HEK293 (cell line): Measurements from ENCODE around the gene TGM5.

Experiments
- CTCF ChIA-PET: fragments of 350-600 bp; formaldehyde crosslinking; extraction: SDS; loops from one replicate; lab custom pipeline; 2021; ENCODE audit warnings: antibody characterized with exemption; lab: Yijun Ruan, JAX
- POLR2A ChIA-PET: fragments of 300-600 bp; formaldehyde crosslinking; extraction: SDS; loops from one replicate; lab custom pipeline; 2020; ENCODE audit warnings: antibody characterized with exemption, inconsistent platforms; lab: Yijun Ruan, JAX
- H3K27ac ChIP-seq: fragments of 200-500 bp; sonication (Bioruptor generic); 2 replicates; pipeline ENCODE4 v1.5.1; 2014; ENCODE audit warnings: low read depth, low read length, control low read depth, inconsistent platforms; ENCODE audit errors: extremely low read depth
- H3K36me3 ChIP-seq, 2 experiments: fragments of 200-500 bp in 1 of 2; sonication (Bioruptor generic) in 1 of 2; 1 replicate in 1 of 2; 2 replicates in 1 of 2; pipeline ENCODE4 v1.5.1; 2014 to 2017; ENCODE audit warnings: inconsistent platforms in 2 of 2, low read length in 2 of 2; ENCODE audit not compliant: control insufficient read depth in 2 of 2, insufficient read depth in 1 of 2
- H3K4me1 ChIP-seq: fragments of 200-500 bp; sonication (Bioruptor generic); 2 replicates; pipeline ENCODE4 v1.5.1; 2014; ENCODE audit warnings: mild to moderate bottlenecking, low read length, inconsistent platforms; ENCODE audit not compliant: control insufficient read depth, insufficient read depth
- H3K4me3 ChIP-seq: 2 replicates; pipeline ENCODE4 v1.5.1; 2011; ENCODE audit warnings: low read depth, mild to moderate bottlenecking, control low read depth, low read length, moderate library complexity
- H3K9me3 ChIP-seq: fragments of 200-500 bp; sonication (Bioruptor generic); 2 replicates; pipeline ENCODE4 v1.5.1; 2014; ENCODE audit warnings: low read depth, low read length, inconsistent platforms; ENCODE audit not compliant: control insufficient read depth, insufficient read depth
- KLF7 ChIP-seq: fragments of 450-650 bp; formaldehyde crosslinking; IDR thresholded peaks from 2 replicates; pipeline ENCODE4 v1.5.1; 2016; ENCODE audit warnings: missing biosample characterization, missing genetic modification characterization, borderline replicate concordance
- WT1 ChIP-seq: fragments of 450-650 bp; formaldehyde crosslinking; IDR thresholded peaks from 2 replicates; pipeline ENCODE4 v1.5.1; 2016; ENCODE audit warnings: missing biosample characterization, missing genetic modification characterization
- ZNF175 ChIP-seq: fragments of 450-650 bp; formaldehyde crosslinking; IDR thresholded peaks from 2 replicates; pipeline ENCODE4 v1.5.1; 2016; ENCODE audit warnings: missing biosample characterization, missing genetic modification characterization
- ZNF394 ChIP-seq: fragments of 450-650 bp; formaldehyde crosslinking; IDR thresholded peaks from 2 replicates; pipeline ENCODE4 v1.5.1; 2016; ENCODE audit warnings: missing biosample characterization, missing genetic modification characterization, mild to moderate bottlenecking, moderate library complexity, borderline replicate concordance
- ZNF514 ChIP-seq: fragments of 450-650 bp; formaldehyde crosslinking; IDR thresholded peaks from 2 replicates; pipeline ENCODE4 v1.5.1; 2016; ENCODE audit warnings: missing biosample characterization, missing genetic modification characterization
- ZNF521 ChIP-seq: fragments of 450-650 bp; formaldehyde crosslinking; IDR thresholded peaks from 2 replicates; pipeline ENCODE4 v1.5.1; 2017; ENCODE audit warnings: missing biosample characterization, mild to moderate bottlenecking, missing genetic modification characterization
- ZNF677 ChIP-seq: fragments of 450-650 bp; IDR thresholded peaks from 2 replicates; pipeline ENCODE4 v1.5.0; 2018; ENCODE audit warnings: missing biosample characterization, mild to moderate bottlenecking, missing genetic modification characterization, moderate library complexity
- ZNF843 ChIP-seq: fragments of 450-650 bp; formaldehyde crosslinking; IDR thresholded peaks from 2 replicates; pipeline ENCODE4 v1.5.1; 2016; ENCODE audit warnings: missing biosample characterization, missing genetic modification characterization
- TF ChIP-seq, protein P1 (sequence below): fragments of 450-650 bp; formaldehyde crosslinking; IDR thresholded peaks from 2 replicates; pipeline ENCODE4 v1.5.1; 2016; ENCODE audit warnings: missing biosample characterization, missing genetic modification characterization
- TF ChIP-seq, protein P2 (sequence below): fragments of 450-650 bp; formaldehyde crosslinking; IDR thresholded peaks from 2 replicates; pipeline ENCODE4 v1.5.0; 2017; ENCODE audit warnings: missing biosample characterization, missing genetic modification characterization, borderline replicate concordance
- TF ChIP-seq, protein P3 (sequence below): sonication (generic); formaldehyde crosslinking; IDR thresholded peaks from 2 replicates; pipeline ENCODE4 v1.8.1; 2022; ENCODE audit warnings: mild to moderate bottlenecking, moderate library complexity, missing genetic modification reagents
- TF ChIP-seq, protein P4 (sequence below): fragments of 450-650 bp; formaldehyde crosslinking; IDR thresholded peaks from 2 replicates; pipeline ENCODE4 v1.5.1; 2016; ENCODE audit warnings: missing biosample characterization, missing genetic modification characterization
- TF ChIP-seq, protein P5 (sequence below): fragments of 450-650 bp; formaldehyde crosslinking; IDR thresholded peaks from 2 replicates; pipeline ENCODE4 v1.5.1; 2016; ENCODE audit warnings: missing biosample characterization, missing genetic modification characterization

TGM5 gene

DNA sequence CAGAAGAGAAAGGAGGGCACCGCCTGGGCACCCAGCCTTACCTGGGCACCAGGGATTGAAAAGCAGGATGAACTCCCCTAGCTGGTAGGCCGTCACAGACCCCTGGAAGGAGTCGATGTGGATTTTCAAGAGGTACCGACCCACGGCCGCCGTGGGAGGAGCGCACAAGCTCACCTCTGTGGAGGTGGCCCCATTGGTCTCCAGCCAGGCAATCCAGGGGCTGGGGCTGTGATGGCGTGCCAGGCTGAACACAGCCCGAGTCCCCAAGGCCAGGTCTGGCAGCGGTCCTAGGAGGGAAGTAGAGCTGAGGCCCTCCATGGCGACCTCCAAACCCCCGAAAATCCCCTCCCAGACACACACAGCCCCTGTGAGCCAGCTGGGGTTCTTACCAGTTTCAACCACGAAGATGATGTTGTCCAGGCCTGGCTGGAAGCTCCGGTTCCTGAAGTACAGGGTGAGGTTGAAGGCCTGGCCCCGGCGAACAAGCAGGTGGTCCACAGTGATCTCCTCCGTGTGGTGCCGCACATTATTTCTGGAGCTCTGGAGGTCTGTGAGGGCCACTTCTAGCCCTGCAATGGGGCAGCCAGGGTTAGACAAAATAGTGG is 6.6 kb downstream of the TGM5 start:
- H3K4me1 ChIP-seq = no peaks in the 10 kb centered on the region
- CTCF ChIA-PET = interaction anchor here (1.3 kb wide), 1 partner anchor 25 kb away, joined by 4 read pairs; no protein-coding TSS in a partner anchor
- TF ChIP-seq KLF7 = no peak
- no peak for TF ChIP-seq ZNF843 (tag by site-specific recombination)
- TF ChIP-seq, protein P1, sequence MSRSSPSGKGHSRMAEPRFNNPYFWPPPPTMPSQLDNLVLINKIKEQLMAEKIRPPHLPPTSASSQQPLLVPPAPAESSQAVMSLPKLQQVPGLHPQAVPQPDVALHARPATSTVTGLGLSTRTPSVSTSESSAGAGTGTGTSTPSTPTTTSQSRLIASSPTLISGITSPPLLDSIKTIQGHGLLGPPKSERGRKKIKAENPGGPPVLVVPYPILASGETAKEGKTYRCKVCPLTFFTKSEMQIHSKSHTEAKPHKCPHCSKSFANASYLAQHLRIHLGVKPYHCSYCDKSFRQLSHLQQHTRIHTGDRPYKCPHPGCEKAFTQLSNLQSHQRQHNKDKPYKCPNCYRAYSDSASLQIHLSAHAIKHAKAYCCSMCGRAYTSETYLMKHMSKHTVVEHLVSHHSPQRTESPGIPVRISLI (tag by site-specific recombination) = no peak
- TF ChIP-seq, protein P2, sequence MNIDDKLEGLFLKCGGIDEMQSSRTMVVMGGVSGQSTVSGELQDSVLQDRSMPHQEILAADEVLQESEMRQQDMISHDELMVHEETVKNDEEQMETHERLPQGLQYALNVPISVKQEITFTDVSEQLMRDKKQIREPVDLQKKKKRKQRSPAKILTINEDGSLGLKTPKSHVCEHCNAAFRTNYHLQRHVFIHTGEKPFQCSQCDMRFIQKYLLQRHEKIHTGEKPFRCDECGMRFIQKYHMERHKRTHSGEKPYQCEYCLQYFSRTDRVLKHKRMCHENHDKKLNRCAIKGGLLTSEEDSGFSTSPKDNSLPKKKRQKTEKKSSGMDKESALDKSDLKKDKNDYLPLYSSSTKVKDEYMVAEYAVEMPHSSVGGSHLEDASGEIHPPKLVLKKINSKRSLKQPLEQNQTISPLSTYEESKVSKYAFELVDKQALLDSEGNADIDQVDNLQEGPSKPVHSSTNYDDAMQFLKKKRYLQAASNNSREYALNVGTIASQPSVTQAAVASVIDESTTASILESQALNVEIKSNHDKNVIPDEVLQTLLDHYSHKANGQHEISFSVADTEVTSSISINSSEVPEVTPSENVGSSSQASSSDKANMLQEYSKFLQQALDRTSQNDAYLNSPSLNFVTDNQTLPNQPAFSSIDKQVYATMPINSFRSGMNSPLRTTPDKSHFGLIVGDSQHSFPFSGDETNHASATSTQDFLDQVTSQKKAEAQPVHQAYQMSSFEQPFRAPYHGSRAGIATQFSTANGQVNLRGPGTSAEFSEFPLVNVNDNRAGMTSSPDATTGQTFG (tag by site-specific recombination) = no peak
- TF ChIP-seq, protein P3, sequence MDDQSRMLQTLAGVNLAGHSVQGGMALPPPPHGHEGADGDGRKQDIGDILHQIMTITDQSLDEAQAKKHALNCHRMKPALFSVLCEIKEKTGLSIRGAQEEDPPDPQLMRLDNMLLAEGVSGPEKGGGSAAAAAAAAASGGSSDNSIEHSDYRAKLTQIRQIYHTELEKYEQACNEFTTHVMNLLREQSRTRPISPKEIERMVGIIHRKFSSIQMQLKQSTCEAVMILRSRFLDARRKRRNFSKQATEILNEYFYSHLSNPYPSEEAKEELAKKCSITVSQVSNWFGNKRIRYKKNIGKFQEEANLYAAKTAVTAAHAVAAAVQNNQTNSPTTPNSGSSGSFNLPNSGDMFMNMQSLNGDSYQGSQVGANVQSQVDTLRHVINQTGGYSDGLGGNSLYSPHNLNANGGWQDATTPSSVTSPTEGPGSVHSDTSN (CRISPR knock-in tag) = no peak
- TF ChIP-seq ZNF175 = no peak
- TF ChIP-seq ZNF677 (tag by site-specific recombination) = no peak
- TF ChIP-seq ZNF521 (tag by site-specific recombination) = no peak
- TF ChIP-seq, protein P4, sequence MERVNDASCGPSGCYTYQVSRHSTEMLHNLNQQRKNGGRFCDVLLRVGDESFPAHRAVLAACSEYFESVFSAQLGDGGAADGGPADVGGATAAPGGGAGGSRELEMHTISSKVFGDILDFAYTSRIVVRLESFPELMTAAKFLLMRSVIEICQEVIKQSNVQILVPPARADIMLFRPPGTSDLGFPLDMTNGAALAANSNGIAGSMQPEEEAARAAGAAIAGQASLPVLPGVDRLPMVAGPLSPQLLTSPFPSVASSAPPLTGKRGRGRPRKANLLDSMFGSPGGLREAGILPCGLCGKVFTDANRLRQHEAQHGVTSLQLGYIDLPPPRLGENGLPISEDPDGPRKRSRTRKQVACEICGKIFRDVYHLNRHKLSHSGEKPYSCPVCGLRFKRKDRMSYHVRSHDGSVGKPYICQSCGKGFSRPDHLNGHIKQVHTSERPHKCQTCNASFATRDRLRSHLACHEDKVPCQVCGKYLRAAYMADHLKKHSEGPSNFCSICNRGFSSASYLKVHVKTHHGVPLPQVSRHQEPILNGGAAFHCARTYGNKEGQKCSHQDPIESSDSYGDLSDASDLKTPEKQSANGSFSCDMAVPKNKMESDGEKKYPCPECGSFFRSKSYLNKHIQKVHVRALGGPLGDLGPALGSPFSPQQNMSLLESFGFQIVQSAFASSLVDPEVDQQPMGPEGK = no peak
- H3K27ac ChIP-seq = no peak overlapping the region
- H3K36me3 ChIP-seq = no peaks in the 10 kb centered on the region
- POLR2A ChIA-PET = no interaction called here
- no peaks in the 10 kb centered on the region for H3K9me3 ChIP-seq
- no peak overlapping the region for H3K4me3 ChIP-seq

DNA sequence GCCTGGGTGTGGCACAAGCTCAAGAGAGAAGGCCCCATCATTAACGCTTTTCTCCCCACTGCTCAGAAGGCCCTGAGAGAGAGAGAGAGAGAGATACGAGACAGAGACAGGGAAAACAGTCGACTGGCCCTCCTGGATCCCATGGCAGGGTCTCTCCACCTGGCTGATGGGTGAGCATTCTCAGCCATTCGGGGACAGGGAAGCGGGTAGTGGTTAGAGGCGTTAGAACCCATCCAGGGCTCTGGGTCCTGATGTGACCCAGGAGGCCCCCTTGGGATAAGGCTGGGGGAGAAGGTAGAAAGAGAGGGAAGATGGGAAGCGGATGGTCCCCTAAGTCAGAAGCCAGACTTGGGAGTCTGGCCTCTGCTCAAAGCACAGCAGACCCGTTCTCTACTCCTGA is 7.9 kb downstream of the TGM5 start:
- TF ChIP-seq ZNF394 (tag by site-specific recombination) (no peak), WT1 (tag by site-specific recombination) (no peak), ZNF514 (tag by site-specific recombination) (no peak)
- TF ChIP-seq, protein P3 (CRISPR knock-in tag) = no peak
- TF ChIP-seq, protein P5, sequence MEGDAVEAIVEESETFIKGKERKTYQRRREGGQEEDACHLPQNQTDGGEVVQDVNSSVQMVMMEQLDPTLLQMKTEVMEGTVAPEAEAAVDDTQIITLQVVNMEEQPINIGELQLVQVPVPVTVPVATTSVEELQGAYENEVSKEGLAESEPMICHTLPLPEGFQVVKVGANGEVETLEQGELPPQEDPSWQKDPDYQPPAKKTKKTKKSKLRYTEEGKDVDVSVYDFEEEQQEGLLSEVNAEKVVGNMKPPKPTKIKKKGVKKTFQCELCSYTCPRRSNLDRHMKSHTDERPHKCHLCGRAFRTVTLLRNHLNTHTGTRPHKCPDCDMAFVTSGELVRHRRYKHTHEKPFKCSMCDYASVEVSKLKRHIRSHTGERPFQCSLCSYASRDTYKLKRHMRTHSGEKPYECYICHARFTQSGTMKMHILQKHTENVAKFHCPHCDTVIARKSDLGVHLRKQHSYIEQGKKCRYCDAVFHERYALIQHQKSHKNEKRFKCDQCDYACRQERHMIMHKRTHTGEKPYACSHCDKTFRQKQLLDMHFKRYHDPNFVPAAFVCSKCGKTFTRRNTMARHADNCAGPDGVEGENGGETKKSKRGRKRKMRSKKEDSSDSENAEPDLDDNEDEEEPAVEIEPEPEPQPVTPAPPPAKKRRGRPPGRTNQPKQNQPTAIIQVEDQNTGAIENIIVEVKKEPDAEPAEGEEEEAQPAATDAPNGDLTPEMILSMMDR (tag by site-specific recombination) = no peak
- Histone ChIP-seq H3K4me3 (no peak overlapping the region), H3K36me3 (no peaks in the 10 kb centered on the region), H3K4me1 (no peaks in the 10 kb centered on the region), H3K9me3 (no peaks in the 10 kb centered on the region), H3K27ac (no peak overlapping the region)
- CTCF ChIA-PET = no interaction called here
- POLR2A ChIA-PET = no interaction called here
